NCI-H187 (cell line): ENCODE results near the gene PCLAF.
A peak's percentile ranks its signal among the peaks of the same experiment; 100 is the strongest.
"Not testable (repeated sequence)": the region's sequence is repeated elsewhere in the genome, so short reads cannot be mapped to it uniquely, and the experiment has no call there.

Experiments
- DNase-seq, 2 experiments: peaks; one replicate each; lab custom pipeline; 2025; lab: John Stamatoyannopoulos, UW

Gene PCLAF, protein sequence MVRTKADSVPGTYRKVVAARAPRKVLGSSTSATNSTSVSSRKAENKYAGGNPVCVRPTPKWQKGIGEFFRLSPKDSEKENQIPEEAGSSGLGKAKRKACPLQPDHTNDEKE

DNA sequence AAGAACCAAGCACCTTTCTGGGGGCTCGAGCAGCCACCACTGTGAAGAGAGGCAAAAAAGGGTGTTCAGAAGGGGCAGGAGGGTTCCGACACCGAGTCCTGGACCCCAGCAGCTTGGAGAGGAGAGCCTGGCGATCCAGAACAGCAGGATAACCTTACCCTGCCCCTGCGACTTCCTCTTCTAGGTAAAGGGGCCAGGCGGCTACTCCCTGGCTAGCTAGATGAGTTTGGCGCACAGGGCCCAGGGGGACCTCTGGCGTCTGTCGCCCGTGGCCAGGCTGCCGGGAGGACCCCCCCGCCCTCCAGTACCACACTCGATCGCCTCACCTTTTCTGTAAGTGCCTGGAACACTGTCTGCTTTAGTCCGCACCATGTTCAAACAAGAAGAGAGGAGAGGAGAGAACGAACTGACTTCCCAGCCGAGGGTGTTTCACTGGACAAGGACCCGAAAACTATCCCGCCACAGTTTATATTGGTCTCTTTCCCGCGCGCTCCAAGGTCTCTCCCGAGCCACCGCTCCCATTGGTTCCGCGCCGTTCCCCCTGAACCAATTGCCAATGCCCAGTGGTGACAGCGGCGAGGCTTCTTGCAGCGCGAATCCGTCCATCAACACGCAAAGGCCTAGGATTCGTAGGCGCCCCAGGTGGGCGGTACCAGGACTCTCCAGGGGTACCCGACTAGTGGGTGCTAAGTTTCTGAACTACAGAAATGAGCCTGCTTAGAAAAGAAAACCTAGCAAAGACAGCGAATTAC, at the start of gene PCLAF:
PCLAF (minus strand) TSS at position 442 of the 752 bp plus-strand sequence; CDS start at position 372, 70 bp downstream.
- DNase-seq, result peak; percentile 34 to 63

DNA sequence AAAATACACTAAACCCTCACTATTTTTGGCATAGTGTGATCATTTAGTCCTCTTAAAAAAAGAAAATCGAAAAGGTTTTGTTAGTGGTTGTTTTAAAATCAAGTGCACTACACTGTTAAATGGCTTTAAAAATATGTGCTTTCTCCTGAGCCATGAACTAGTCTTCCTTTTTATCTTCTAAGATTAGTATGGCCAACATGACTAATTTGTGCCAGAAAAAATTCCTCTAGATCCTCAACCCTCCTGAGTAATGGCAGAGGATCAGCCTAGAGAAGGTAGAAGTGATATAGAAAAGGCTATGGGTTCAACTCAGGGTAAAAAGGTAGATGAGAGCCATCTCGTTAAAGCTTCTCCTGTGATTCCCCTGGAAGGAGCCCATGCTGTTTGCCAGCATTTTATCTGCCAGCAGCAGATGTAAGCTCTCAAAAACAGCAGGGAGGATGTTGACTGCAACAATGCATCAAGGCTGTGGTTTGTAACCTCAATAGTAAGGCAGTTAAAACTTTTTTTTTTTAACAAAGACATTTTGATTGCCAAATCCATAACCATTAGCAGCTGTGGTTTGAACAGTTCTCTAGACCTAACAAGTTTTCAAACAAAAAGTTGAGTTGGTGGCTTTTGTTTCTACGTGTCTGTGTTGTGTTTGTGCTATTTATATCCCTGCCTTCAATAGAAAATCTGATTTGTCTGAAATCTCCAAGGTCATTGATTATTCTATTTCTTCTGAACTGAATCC, 48.9 kb upstream of the PCLAF start:
- peak in 1 of 2 experiments; percentile 9 for DNase-seq

DNA sequence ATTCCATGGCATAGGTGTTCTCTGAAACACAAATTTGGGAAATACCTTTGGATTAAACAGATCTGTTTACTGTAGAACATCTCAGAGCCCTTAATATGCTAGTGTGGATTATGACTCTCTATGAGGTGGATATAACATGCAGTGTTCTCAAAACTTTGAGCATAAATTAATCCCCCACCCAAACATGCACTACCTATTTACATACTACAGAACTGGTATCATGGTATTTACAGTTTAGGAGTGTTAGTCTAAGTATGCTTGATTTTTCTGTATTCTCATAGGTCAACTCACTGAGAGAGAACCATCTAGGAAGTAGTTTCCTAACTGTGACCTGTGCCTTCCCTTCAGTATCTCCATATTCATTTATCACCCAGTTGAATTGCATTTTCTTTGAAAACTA, 48.2 kb upstream of the PCLAF start:
- no peak for DNase-seq

DNA sequence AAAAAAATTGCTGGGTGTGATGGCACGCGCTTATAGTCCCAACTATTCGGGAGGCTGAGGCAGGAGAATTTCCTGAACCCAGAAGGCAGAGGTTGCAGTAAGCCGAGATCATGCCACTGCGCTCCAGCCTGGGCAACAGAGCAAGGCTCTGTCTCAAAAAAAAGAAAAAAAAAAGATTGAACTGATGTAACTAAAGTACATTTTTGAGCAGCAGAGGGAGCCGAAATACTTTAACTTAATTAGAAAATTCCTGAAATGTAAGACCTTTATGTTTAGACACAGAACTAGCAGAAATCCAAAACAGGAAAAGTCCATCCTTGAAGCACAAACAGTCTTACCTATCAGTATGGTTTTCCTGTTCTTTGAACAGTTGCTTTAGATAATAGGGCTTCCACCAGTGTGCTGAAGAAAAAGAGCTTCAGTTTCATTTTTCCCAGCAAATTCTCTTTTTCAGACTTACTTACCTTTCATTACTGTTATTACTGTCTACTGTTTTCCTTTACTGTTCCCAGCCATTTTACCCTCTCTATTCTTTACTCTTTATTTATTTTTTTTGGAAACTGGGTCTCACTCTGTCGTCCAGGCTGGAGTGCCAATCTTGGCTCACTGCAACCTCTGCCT, 45.7 kb upstream of the PCLAF start:
- DNase-seq, result no peak

DNA sequence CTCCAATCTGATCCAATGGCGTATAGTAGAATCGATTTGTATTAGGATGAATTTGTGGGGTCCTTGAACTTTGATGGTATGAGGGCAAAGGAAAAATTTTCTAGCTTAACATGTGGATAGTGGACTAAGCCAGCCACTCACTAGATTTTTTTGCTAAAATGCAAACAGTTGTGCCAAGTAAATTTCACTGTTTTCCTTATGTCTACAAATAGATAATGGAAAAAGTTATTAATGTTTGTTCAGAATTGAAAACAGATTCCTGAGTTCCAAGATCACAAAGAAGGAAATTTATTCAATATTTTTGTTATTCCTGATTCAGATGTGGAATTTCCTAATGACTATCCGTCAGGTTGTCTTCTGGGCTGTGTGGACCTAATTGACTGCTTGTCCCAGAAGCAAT, 44.0 kb upstream of the PCLAF start:
- DNase-seq, result no peak

DNA sequence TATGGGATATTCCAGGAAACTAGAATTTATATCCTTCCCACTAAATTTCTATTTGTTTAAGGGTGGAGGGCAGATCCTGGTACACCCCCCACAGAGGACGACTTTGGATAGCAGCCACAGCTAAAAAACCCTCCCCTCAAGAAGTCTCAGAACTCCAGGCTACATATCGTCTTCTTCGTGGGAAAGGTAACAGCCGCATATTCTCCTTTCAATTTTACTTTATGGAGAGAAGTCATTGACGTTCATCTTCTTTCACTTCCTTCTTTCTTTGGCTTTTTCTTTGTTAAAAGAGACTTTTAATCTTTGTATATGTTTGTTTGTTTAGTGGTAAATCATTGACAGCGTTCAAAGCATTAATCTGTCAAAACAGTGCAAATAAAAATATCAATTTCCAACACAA, 42.7 kb upstream of the PCLAF start:
- no peak for DNase-seq

DNA sequence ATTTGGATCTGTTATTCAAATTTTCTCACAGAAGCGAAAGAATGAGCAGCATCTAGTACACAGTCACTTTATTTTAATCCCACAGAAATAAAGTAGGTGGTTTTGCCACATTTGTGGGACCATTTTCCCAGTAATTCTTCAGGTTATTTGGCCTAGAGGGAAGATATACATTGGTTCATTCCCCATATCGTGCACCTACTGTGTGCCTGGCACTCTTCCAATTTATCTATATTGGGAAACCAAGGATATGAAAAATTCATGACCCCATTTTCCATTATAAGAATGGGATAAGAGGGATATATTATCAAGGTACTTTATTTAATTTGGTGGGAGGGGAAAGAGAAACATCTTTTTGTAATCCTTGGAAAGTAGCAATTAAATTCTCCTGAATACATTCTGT, 41.5 kb upstream of the PCLAF start:
- DNase-seq, result no peak

DNA sequence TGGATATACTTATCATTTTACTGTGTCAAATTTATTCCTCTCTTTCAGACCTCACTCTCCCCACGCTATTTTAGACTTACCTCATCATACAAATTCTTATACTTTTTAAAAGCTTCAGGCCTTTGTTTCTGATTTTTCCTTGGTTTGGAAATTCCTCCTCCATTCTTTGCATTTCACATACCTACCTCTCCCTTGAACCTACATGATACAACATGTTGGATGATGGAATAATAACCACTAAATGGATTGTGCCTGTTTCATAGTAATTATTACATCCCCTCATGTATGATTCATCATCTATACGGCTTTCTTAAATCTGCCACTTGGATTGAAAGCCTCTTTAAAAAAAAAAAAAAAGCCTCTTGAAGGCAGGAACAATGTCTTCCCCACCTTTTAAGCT, 31.0 kb upstream of the PCLAF start:
- no peak for DNase-seq

DNA sequence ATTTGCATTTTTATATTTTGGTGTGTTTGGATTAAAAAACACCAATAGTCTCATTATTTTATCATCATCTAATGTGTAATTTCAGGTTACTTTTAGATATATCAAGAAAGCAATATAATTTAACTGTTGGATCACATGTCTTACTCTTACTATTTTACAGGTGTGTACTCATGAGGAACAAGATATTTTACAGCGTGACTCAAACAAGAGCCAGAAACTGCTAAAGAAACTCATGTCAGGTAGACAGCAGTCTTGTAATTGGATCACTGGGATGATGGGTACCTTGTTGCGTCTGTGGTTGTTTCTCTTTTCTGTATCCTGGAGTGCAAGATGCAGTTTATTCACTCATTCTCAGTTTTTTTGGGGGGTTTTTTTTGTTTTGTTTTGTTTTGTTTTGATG, 19.3 kb upstream of the PCLAF start:
- DNase-seq, result no peak

DNA sequence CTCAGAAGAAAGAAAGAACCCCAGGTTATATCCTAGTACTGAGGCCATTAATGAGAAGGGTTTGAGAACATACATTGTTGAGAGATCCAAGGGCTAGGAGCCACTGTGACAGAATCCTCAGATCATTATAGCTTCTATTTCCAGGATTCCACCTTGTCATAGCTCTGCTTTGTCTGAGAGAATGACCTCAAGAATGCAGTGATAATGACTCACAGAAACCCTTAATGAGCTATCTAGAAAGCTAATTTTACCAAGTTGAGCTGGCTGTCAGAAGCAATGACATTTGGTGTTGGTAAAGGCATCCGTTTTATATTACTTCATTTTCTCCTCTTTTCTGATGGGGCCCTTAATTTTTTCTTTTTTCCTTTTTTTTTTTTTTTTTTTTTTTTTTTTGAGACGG, 17.3 kb upstream of the PCLAF start:
- no peak for DNase-seq

DNA sequence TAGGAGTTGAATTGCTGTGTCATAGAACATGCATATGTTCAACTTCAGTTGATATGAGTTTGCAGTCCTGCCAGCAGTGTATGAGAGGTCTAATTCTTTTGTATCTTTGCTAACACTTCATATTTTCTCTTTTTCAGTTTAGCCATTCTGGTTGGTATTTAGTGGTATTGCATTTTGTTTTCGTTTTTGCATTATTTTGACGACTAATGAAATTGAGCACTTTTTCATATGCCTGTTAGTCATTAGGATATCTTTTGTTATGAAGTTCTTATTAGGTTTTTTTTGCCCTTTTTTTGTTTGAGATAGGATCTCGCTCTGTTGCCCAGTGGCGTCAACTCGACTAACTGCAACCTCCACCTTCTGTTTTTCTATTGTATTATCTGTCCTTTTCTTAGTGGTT, 15.5 kb upstream of the PCLAF start:
- no peak for DNase-seq

DNA sequence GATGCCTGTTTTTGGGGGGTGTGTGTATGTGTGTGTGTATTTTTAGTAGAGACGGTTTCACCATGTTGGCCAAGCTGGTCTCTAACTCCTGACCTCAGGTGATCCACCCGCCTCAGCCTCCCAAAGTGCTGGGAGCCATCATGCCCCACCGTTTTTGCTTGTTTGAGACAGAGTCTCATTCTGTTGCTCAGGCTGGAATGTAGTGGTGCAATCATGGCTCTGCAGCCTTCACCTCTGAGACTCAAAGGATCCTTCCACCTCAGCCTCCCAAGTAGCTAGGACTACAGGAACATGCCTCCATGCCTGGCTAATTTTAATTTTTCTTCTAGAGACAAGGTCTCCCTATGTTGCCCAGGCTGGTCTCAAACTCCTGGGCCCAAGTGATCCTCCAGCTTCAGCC, 11.2 kb upstream of the PCLAF start:
- not testable (repeated sequence) for DNase-seq

DNA sequence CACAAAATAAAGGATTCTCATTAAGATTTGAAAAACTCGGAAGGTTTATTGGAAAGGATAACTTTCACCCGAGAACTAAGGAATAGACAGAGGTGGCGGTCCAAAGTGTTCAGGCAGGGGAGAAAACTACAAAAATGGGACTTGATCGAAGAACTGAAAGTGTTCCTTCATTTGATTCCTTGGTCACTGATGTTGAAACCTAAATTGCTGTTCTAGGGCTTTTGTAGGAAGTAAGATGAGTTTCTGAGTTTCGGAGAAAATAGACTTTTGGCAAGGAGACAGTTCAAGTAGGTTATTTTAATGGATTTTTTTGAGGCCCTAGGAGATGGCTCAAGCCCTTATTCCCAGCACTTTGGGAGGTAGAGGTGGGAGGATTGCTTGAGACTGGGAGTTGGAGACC, 7.8 kb upstream of the PCLAF start:
- no peak for DNase-seq

DNA sequence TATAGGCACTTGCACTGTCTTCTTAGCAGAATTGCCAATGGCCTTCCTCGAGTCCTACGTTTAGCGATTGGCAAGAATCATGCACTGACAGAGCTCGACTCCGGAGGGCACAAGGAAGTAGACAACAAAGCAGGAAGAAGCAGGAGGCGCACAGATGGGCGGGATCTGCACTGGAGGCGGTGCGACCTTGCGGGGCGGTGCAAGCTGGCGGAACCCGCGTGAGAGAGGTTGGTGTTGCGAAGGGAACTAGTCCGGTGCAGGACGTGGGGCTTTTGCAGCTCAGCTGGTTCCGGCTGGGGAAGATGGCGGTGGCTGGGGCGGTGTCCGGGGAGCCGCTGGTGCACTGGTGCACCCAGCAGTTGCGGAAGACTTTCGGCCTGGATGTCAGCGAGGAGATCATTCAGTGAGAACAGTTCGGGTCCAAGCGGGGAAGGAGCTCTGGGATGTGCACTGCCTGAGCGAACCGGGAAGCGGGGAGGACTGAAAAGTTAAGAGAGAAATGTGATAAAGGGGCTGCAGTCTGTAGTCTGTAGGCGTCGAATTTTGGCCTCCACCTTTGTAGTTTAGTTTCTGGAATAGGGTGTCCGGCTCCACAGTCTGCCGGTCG, 6.4 kb upstream of the PCLAF start, which contains the start of gene TRIP4:
TRIP4 (plus strand) TSS at position 275 of the 607 bp plus-strand sequence; CDS start at position 303, 28 bp downstream.
- DNase-seq, result peak; percentile 71 to 77

DNA sequence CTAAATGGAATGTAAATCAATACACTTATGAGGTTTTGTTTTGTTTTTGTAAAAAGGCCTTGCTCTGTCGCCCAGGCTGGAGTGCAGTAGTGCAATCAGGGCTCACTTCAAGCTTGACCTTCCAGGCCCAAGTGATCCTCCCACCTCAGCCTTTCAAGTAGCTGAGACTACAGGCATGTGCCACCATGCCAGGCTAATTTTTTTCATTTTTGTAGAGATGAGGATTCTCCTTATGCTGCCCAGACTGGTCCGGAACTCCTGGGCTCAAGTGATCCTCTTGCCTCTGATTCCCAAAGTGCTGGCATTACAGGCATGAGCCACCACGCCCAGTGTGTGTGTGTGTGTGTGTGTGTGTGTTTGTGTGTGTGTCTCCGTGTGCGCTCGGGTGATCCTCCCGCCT, 5.0 kb upstream of the PCLAF start:
- no peak for DNase-seq

DNA sequence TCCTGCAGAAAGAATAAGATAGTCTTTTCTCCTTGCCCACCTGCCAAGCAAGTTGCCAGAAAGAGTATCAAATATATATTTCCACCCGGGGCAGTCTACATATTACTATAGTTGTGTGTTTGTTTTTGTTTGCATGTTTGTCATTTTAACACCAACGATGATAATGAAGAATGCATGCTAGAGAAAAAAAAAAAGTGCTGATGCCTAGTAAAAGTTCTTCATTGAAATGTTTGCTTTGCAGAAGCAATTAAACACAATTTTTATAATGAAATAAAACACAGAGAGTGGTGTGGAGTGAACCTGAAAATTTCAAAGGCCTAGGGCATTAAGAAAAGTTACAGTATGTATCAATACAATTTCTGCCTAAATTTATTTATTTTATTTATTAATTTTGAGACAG, 2.5 kb upstream of the PCLAF start:
- DNase-seq, result no peak

DNA sequence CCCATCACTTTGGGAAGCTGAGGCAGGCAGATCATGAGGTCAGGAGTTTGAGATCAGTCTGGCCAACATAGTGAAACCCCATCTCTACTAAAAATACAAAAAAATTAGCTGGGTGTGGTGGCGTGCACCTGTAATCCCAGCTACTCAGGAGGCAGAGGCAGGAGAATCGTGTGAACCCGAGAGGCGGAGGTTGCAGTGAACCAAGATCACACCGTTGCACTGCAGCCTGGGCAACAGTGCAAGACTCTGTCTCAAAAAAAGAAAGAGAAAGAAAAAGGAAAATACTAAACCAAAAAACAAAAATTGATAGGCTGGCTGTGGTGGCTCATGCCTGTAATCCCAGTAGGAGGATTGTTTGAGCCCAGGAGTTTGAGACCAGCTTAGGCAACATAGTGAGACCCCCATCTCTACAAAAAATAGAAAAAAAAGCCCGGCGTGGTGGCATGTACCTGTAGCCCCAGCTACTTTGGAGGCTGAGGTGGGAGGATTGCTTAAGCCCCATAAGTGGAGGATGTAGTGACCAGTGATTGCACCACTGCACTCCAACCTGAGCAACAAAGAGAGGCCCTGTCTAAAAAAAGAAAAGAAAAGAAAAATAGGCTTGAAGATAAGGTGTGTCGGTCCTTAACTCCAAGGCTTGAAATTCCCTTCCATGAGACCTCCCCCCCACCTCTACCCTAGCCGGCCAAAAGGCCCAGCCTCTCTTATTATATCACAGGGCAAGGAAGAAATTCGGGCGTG, 941 bp downstream of the PCLAF start:
- not testable (repeated sequence) for DNase-seq

DNA sequence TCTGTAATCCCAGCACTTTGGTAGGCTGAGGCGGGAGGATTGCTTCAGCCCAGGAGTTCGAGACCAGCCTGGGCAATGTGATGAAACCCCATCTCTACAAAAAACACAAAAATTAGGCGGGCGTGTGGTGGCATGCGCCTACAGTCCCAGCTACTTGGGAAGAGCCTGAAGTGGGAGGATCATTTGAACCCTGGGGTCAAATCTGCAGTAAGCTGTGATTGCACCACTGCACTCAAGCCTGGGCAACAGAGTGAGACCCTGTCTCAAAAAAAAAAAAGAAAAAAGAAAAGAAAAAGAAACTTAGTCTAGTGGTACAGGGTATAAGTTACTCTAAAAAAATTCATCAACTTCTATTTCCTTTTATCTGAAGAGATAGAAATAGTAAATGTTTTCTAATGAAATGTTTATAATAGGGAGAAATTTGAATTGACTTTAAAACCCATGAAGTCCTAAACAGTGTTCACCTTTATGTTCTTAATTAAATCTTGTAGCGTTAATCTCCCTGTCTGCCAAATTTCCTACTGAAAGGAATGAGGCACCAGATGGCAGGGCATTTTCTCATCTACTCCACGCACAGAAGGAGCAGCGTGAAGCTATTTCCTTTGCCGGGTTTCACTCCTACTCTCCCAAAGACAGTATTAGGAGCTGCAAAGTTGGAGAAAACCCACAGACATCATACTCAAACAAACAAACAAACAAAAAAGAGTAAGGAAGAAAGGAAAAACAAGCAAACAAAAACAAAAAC, 1.9 kb downstream of the PCLAF start:
- no peak for DNase-seq

DNA sequence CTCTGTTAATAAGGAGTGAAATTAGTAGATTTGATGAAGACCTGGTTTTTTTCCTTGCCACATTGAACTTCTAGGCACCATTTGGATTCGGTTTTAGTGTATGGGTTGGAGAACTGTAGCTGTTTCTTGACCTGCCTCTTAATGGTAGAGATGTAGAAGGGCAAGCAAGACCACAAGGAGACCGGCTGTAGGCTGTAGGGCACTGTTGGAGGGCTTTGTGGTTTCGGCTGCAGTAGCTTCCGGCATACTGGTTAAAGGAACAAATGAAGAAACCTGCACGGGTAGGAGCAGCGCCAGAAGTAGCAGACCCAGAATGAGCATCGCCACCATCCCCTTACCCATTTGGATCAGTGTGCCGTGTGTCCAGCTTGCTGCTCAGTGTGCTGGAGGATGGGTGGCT, 7.9 kb downstream of the PCLAF start:
- DNase-seq, result no peak

DNA sequence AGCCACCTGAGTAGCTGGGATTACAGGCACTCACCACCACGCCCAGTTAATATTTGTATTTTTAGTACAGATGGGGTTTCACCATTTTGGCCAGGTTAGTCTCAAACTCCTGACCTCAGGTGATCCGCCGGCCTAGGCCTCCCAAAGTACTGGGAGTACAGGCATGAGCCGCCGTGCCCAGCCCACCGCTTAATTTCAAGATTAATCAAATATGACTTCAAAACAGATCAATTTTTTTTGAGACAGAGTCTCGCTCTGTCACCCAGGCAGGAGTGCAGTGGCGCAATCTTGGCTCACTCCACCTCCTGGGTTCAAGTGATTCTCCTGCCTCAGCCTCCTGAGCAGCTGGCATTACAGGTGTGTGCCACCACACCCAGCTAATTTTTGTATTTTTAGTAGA, 9.9 kb downstream of the PCLAF start:
- DNase-seq, result not testable (repeated sequence)

DNA sequence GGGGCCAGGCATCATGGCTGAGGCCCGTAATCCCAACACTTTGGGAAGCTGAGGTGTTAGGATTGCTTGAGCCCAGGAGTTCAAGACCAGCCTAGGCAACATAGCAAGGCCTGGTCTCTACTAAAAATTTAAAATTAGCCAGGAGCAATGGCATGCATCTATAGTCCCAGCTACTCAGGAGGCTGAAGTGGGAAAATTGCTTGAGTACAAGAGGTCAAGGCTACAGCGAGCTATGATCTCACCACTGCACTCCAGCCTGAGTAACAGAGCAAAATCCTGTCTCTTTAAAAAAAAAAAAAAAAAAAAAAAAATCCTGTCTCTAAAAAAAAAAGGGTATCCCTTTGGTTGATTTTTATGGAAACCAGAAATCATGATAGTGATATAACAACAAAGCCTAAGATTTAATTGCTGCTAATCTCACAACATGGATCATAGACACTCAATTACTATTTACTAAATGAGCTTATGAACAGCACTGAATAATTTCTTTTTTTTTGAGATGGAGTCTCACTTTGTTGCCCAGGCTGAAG, 12.1 kb downstream of the PCLAF start:
- DNase-seq, result no peak
